RWPE1 (cell line): ENCODE measurements around the gene MEX3A.

Experiments
- CTCF ChIA-PET: fragments of 350-600 bp; sonication (Branson Sonifier 250); formaldehyde crosslinking; extraction: SDS; loops from one replicate; lab custom pipeline; 2021; lab: Yijun Ruan, JAX
- POLR2A ChIA-PET: fragments of 400-600 bp; formaldehyde crosslinking; extraction: SDS; loops from one replicate; lab custom pipeline; 2020; ENCODE audit warnings: antibody characterized with exemption; ENCODE audit not compliant: low non-redundant PET; lab: Yijun Ruan, JAX
- DNase-seq: peaks from one replicate; pipeline ENCODE4 v3.0.0; 2012; ENCODE audit warnings: low spot score
- H3K27ac ChIP-seq: fragments of 450-650 bp; 2 replicates; pipeline ENCODE4 v1.5.1; 2017
- TF ChIP-seq, protein P1 (sequence below): fragments of 450-650 bp; conservative IDR thresholded peaks from 2 replicates; pipeline ENCODE4 v1.5.1; 2017; ENCODE audit warnings: low read depth, mild to moderate bottlenecking

The MEX3A gene, protein sequence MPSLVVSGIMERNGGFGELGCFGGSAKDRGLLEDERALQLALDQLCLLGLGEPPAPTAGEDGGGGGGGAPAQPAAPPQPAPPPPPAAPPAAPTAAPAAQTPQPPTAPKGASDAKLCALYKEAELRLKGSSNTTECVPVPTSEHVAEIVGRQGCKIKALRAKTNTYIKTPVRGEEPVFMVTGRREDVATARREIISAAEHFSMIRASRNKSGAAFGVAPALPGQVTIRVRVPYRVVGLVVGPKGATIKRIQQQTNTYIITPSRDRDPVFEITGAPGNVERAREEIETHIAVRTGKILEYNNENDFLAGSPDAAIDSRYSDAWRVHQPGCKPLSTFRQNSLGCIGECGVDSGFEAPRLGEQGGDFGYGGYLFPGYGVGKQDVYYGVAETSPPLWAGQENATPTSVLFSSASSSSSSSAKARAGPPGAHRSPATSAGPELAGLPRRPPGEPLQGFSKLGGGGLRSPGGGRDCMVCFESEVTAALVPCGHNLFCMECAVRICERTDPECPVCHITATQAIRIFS

DNA sequence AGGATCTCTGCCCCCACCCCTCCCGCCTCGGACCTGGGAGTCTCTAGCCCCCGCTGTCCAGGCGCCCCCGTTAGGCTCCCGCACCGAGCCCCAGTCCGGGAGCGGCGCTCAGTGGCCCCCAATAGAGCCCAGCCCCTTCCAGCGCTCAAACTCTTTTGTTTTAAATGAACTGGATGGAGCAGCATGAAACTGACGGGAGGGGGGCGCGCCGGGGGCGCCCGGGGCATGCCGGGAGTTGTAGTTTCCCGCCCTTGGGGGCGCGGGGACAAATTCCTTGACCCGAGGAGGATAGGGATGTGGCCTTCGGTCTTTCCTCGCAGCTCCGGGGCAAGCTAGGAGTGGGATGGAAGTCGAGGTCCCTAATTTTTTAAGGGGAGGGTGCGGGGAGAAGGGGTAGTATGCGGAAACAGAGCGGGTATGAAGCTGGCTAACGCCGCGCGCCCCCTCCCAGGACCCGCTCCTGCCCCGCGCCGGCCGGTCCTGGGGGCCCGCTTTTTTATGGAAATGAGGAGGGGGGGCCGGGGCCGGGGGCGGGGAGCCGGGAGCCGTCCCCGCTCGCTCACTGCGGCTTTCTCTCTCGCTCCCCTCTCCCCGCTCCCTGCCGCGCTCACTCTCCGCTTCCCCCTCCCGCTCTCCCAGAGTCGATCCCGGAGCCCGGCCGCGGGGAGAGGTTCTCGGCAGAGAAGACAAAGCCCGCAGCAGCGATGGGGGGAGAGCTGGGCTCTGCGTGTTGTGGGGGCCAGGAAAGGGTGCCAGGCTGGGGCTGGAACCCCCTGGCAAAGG is at the start of gene MEX3A:
MEX3A (minus strand) TSS at position 157 of the 783 bp plus-strand sequence. CDS start 467 bp downstream, outside the sequence.
- POLR2A ChIA-PET = interaction anchor here (0.6 kb wide), 1 partner anchor 85 kb away, joined by 4 read pairs; no protein-coding TSS in a partner anchor
- H3K27ac ChIP-seq = peak within 1 kb of the TSS; percentile 79
- CTCF ChIA-PET = interaction anchor here (0.5 to 1.5 kb wide), 5 partner anchors 36 to 148 kb away, joined by 3 to 7 read pairs (median 3); partner anchors contain the start of gene KHDC4
- DNase-seq = peak; percentile 82
- TF ChIP-seq, protein P1, sequence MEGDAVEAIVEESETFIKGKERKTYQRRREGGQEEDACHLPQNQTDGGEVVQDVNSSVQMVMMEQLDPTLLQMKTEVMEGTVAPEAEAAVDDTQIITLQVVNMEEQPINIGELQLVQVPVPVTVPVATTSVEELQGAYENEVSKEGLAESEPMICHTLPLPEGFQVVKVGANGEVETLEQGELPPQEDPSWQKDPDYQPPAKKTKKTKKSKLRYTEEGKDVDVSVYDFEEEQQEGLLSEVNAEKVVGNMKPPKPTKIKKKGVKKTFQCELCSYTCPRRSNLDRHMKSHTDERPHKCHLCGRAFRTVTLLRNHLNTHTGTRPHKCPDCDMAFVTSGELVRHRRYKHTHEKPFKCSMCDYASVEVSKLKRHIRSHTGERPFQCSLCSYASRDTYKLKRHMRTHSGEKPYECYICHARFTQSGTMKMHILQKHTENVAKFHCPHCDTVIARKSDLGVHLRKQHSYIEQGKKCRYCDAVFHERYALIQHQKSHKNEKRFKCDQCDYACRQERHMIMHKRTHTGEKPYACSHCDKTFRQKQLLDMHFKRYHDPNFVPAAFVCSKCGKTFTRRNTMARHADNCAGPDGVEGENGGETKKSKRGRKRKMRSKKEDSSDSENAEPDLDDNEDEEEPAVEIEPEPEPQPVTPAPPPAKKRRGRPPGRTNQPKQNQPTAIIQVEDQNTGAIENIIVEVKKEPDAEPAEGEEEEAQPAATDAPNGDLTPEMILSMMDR = no peak

DNA sequence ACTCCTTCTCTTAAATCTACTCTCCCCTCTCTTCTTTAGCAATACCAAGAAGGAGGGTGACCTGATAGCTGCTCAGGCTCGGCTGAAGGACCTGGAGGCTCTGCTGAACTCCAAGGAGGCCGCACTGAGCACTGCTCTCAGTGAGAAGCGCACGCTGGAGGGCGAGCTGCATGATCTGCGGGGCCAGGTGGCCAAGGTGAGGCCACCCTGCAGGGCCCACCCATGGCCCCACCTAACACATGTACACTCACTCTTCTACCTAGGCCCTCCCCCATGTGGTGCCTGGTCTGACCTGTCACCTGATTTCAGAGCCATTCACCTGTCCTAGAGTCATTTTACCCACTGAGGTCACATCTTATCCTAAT is 48.3 kb upstream of the MEX3A start:
- no peak for DNase-seq
- ChIA-PET CTCF (interaction anchor here (0.6 to 4.5 kb wide), 12 partner anchors 9 to 101 kb away, joined by 3 to 57 read pairs (median 5); no protein-coding TSS in a partner anchor), POLR2A (interaction anchor here (0.5 to 1.7 kb wide), 2 partner anchors 9 to 32 kb away, joined by 4 to 5 read pairs; no protein-coding TSS in a partner anchor)
- TF ChIP-seq, protein P1 = peak; percentile 51
- H3K27ac ChIP-seq = peak overlapping the region; percentile 100

DNA sequence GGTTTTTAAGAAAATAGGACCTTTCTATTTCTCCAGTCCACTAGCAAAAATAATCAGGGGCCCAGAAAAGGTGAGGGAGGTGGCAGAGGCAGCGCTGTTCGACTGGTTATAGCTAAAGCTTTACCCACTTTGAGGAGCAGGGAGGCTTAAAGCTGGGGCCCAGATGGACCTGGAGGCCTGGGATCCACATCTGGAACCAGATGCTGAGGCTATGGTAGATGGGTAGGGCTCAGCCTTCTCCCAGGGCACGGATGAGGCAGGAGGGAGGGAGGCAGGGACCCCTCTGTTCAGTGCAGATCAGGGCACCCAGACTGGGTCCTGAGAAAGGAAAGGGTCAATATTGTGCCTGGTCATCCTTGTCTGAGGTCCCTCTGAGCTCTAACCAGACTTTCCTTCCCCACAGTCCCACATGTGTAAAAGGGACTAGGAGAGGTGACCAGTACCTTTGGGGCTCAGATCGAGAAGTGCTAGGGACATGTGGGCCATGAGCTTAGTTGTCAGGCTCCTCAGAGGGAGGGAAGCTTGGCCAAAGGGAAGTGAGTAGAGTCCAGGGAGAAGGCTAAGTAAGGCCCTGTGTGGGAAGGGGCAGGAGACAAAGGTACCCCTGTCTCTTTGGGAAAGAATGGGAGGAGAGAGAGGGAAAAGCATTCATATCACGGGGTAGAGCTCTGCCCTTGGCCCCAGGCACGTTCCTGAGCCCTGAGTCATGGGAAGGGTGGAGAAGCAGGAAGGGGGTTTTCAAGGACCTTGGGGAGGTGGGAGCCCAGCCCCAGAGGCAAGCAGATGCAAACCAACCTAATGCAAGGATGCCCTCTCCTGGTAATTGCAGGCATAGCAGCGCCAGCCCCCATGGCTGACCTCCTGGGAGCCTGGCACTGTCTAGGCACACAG is 47.7 kb upstream of the MEX3A start:
- TF ChIP-seq, protein P1 = peak; percentile 96
- ChIA-PET POLR2A (interaction anchor here (0.5 to 1.7 kb wide), 3 partner anchors 8 to 31 kb away, joined by 4 to 5 read pairs (median 5); no protein-coding TSS in a partner anchor), CTCF (interaction anchor here (0.6 to 4.5 kb wide), 23 partner anchors 8 to 101 kb away, joined by 3 to 57 read pairs (median 4); no protein-coding TSS in a partner anchor)
- DNase-seq = peak; percentile 90
- H3K27ac ChIP-seq = peak overlapping the region; percentile 100

DNA sequence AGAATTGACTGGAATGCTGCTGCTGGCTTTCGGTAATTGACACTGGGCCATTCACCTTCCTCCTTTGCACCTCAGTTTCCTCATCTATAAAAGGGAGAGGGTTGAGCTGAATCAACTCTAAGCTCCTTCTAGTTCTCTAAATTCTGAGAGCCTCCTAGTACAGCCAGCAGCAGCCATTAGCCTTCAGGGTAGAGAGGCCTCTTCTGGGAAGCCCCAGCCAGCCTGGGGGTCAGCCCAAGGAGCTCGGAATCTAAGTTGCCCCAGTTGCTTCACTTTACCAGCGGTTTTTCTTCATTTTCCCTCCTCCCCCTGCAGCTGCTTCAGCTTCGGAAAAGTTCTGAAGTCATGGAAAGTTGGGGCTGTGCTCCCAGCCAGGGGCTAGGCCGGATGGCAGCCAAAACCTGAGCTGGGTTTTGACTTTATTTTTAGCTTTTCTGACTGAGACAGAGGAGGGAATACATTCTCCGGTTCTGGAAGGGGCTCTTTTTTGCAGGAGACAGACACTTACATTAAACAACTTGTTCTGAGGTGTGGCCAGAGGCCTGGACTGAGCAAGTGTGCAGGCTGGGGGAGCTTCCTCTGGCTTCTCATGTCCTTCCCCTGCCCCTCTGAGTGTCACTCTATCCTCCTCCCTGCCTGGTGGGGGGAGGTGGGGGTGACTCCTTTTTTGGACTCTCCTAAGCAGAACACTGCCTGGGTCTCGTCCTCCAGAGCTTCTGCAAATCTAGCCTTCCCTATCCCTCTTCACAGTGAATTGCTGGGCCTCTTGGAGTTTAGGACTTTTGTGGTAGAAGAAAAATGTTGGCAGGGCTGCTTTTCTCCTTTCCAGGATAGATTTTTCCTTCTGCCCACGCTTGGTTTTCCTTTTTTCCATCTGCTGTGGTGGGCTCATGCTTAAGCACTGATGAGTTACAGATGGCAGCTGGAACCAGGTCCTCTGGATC is 46.7 kb upstream of the MEX3A start:
- TF ChIP-seq, protein P1 = no peak
- peak overlapping the region; percentile 100 for H3K27ac ChIP-seq
- POLR2A ChIA-PET = interaction anchor here (0.7 to 3.7 kb wide), 3 partner anchors 14 to 30 kb away, joined by 5 to 12 read pairs (median 5); partner anchors contain the start of gene LMNA
- CTCF ChIA-PET = interaction anchor here (0.6 to 4.5 kb wide), 12 partner anchors 12 to 96 kb away, joined by 3 to 57 read pairs (median 4); no protein-coding TSS in a partner anchor
- DNase-seq = no peak

DNA sequence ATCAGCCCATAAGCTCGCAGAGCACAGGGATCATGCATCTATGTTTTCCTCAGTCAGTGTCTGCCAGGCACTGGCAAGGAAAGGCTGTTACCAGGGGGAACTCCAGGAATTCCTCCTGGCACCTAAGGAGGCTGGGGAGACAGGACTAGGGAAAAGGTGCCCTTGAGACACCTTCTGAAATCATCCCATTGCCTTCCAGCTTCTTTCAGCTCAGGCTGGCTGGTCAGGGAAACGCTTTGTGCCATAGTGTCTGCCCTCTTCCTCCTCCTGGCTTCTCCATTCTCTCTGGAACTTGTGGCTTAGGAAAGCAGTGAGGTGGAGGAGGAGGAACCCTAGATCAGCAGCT is 46.0 kb upstream of the MEX3A start:
- DNase-seq = no peak
- TF ChIP-seq, protein P1 = no peak
- POLR2A ChIA-PET = interaction anchor here (3.7 kb wide), 1 partner anchor 13 kb away, joined by 12 read pairs; the partner anchor contains the start of gene LMNA
- CTCF ChIA-PET = interaction anchor here (0.8 to 4.5 kb wide), 3 partner anchors 32 to 97 kb away, joined by 3 to 57 read pairs (median 32); no protein-coding TSS in a partner anchor
- peak overlapping the region; percentile 100 for H3K27ac ChIP-seq
